SK-N-SH (cell line): ENCODE measurements around the gene OR2M7.

Experiments
- CTCF ChIP-seq: fragments of 200-600 bp; sonication (generic); IDR thresholded peaks from 2 replicates; pipeline ENCODE4 v1.6.1; 2017; ENCODE audit warnings: antibody characterized with exemption, mild to moderate bottlenecking, moderate library complexity
- IRF3 ChIP-seq: fragments of 150-350 bp; IDR thresholded peaks from 2 replicates; pipeline ENCODE4 v1.6.1; 2016; ENCODE audit warnings: mild to moderate bottlenecking, low read depth, low read length
- JUND ChIP-seq: IDR thresholded peaks from 2 replicates; pipeline ENCODE4 v1.4.0; 2012
- NRF1 ChIP-seq: IDR thresholded peaks from 2 replicates; pipeline ENCODE4 v1.6.1; 2012; ENCODE audit warnings: low read depth, mild to moderate bottlenecking, low read length
- SMC3 ChIP-seq: IDR thresholded peaks from 2 replicates; pipeline ENCODE4 v1.6.1; 2012; ENCODE audit warnings: low read depth, low read length, improper control_type of control experiment

GRCh38 chr1:248366609-248367008 is 42.2 kb upstream of the OR2M7 start:
- no peak for TF ChIP-seq NRF1
- no peak for TF ChIP-seq CTCF
- no peak for TF ChIP-seq IRF3
- no peak for TF ChIP-seq SMC3
- no peak for TF ChIP-seq JUND
